GM12891 (cell line): Measurements from ENCODE around the gene TMEM156.
"Not testable (repeated sequence)": the region's sequence is repeated elsewhere in the genome, so short reads cannot be mapped to it uniquely, and the experiment has no call there.

ENCODE experiments used
- DNase-seq: peaks from one replicate; pipeline ENCODE4 v3.0.0; 2011; ENCODE audit warnings: low spot score; ENCODE audit not compliant: insufficient read length
- FAIRE-seq: peaks from 2 replicates; lab custom pipeline; 2011; peaks lifted over from hg19 to GRCh38; lab: Jason Lieb, UNC
- PAX5 ChIP-seq: IDR thresholded peaks from 2 replicates; pipeline ENCODE4 v1.6.1; 2011; ENCODE audit warnings: low read length, moderate library complexity, mild to moderate bottlenecking; ENCODE audit not compliant: insufficient read depth, severe bottlenecking
- POLR2A ChIP-seq: IDR thresholded peaks from 2 replicates; pipeline ENCODE4 v1.6.1; 2011; ENCODE audit warnings: low read depth, low read length, control low read depth
- POLR2AphosphoS5 ChIP-seq: IDR thresholded peaks from 2 replicates; pipeline ENCODE4 v1.6.1; 2011; ENCODE audit warnings: low read depth, low read length, control low read depth
- POU2F2 ChIP-seq: IDR thresholded peaks from 2 replicates; pipeline ENCODE4 v1.6.1; 2011; ENCODE audit warnings: low read depth, mild to moderate bottlenecking, control low read depth, low read length, moderate library complexity
- SPI1 ChIP-seq: IDR thresholded peaks from 2 replicates; pipeline ENCODE4 v1.6.1; 2011; ENCODE audit warnings: low read depth, low read length, control low read depth
- TAF1 ChIP-seq: IDR thresholded peaks from 2 replicates; pipeline ENCODE4 v1.6.1; 2011; ENCODE audit warnings: low read depth, low read length, control low read depth

TMEM156 gene

DNA sequence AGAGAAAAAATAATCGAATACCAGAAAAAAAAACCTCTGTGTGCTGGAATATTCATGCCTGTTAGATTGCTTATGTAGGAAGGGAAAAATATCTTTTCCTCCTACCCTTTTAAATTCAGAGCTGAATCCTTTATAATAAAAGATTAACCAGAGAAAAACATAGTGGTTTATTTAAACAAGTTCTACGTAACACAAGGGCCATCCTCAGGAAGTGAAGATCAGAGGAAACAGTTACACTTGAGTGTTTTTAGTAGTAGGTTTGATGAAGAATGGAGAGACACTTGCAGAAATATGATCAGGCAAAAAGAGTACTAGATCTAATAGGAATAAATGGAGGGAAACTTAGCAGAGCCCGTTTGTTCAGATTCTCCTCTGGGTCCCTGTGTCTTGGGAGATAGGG, 66.3 kb downstream of the TMEM156 start:
- DNase-seq (no peak), FAIRE-seq (no peak)
- TF ChIP-seq POLR2AphosphoS5 (no peak), PAX5 (no peak), TAF1 (no peak), SPI1 (no peak), POLR2A (no peak), POU2F2 (no peak)

DNA sequence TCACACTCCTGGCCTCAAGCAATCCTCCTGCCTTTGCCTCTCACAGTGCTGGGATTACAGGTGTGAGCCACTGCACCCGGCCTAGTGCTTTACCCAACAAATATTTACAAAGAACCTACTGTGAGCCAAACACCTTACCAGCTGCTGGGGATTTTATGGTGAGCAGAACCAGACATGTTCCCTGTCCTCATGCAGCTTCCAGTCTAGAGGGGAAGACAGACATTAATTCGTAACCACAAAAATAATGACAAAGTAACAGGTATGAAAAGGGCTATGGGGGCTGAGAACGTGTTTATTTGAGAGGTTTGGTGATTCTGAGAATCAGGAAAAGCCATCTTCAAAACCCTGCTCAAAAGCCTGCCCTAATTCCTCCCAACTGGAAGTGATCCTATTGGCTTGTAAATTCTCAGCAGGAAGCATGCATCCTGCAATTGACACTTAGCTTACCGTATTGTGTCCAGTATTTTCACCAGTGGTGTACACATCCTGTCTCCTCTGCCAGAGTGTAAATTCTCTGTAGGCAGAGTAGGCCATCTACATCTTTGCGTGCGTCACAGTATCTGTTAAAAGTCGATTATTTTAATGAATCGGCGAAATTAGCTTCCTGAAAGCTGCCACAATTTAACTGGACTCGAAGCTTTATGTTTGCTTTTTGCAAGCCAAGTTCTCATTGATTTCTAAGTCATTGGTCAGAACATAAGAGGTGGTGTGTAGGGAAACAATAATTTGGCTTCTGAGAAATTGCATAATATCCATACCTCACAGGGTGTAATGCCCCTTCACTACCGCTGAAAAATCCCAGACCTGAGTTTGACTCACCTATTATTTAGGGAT, 67.0 kb downstream of the TMEM156 start:
- no peak for FAIRE-seq
- no peak for DNase-seq

DNA sequence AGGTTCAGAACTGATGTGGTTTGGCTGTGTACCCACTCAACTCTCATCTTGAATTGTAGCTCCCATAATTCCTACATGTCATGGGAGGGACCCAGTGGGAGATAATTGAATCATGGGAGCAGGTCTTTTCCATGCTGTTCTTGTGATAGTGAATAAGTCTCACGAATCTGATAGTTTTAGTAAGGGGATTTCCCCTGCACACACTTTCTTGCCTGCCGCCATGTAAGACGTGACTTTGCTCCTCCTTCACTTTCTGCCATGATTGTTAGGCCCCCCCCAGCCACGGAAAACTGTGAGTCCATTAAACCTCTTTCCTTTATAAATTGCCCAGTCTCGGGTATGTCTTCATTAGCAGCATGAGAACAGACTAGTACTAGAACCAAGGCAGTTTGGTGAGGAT, 73.0 kb downstream of the TMEM156 start:
- DNase-seq, FAIRE-seq: not testable (repeated sequence)

More for the DNA sequence above, 67.0 kb downstream of the TMEM156 start:
- TF ChIP-seq POLR2A (no peak), POU2F2 (no peak), PAX5 (no peak), SPI1 (no peak), POLR2AphosphoS5 (no peak), TAF1 (no peak)

DNA sequence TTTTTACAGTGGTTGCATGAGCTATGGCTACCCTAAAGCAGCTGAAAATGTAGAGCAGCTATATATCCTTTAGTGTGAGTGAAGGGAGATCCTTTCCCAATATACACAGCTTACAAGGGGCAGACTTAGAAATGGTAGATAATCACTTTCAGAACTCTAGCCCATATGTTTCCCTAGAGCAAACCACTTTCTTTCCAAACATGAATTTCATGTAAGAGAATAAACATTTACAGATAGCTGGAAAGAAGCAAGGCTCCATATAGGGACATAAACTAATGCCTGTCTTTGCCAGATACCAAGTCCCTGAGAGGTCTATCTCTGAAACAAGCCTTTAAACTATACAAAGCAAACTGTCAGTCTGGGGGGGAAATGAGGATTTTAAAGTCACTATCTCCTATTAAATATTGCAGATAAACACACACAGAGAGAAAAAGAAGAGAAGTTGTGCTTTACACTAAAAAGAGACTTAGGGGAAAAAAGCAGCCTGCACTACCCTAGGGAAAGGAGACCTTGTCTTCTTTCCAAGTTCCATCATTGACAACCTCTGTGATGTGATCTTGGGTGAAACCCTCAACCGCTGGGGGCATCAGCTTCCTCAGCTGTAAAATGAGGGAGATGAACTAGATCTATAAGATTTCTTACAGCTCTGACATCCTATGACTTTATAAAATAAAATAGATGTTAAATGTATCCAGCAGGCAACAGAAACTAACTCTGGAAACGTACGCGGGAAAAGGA, 73.6 kb downstream of the TMEM156 start:
- FAIRE-seq = peak; percentile 83
- TF ChIP-seq POLR2A (no peak), POU2F2 (no peak), SPI1 (no peak), TAF1 (no peak), POLR2AphosphoS5 (no peak), PAX5 (no peak)
- DNase-seq = no peak

DNA sequence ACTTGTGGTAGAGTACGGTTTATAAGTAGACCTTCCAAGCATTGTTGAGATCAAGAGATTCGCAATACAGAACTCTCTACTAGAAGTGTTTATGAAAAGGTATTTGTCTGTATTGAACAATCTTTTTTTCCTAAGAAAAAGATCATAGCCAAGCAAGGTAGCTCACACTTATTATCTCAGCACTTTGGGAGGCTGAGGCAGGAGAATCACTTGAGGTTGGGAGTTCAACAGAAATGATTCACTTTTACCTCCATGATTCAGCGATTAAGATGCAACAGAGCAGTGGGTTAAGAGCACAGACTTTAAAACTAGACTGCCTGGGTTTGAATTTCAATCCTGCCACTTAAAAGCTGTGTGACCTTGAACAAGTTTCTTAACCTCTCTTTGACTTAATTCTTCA, 74.3 kb downstream of the TMEM156 start:
- FAIRE-seq (no peak), DNase-seq (no peak)
- no peak for TF ChIP-seq SPI1
- TF ChIP-seq POLR2AphosphoS5 = no peak
- no peak for TF ChIP-seq POLR2A
- no peak for TF ChIP-seq TAF1
- no peak for TF ChIP-seq POU2F2
- no peak for TF ChIP-seq PAX5

DNA sequence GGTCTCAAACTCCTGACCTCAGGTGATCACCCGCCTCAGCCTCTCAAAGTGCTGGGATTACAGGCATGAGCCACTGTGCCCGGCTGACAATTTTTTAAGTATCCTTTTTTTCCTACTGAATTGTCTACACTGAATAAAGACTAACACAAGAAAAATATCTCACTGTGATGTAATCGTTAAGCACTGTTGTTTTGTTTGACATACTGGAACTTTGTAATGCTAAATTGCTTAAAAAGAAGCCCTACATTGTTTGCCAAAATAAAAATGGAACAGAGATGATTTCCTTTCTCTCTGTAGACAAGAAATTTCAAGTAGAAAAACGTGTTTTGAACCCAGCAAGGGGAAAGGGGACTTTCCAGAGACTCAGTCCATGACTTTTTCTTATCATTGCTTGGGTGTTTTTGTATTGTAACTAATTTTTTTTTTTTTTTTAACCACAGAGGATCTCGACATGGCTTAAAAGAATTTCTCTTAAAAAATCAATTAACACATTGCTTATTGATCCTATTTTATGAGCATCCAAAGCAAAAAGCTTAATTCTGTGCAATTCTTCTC, 74.9 kb downstream of the TMEM156 start:
- TF ChIP-seq PAX5 (no peak), SPI1 (no peak), POU2F2 (no peak)
- FAIRE-seq = no peak
- no peak for DNase-seq

DNA sequence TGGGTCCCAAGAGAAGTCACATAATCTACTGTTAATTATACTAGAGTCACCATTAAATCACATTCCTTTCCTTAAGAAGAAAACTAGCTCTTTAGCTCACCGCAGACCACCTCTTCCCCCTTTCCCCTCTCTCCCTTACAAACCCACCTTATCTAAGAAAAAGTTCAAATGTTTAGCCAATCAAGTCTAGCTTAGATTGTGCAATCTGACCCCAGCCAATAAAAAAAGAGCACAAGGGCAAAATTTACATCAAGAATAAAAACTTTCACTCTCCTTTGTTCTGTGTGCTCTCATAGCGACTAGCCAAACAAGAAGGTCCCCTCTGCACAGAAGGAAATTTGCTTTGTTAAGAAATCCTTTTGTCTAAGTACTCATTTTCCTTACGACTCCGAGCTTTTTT, 76.3 kb downstream of the TMEM156 start:
- FAIRE-seq (no peak), DNase-seq (no peak)

DNA sequence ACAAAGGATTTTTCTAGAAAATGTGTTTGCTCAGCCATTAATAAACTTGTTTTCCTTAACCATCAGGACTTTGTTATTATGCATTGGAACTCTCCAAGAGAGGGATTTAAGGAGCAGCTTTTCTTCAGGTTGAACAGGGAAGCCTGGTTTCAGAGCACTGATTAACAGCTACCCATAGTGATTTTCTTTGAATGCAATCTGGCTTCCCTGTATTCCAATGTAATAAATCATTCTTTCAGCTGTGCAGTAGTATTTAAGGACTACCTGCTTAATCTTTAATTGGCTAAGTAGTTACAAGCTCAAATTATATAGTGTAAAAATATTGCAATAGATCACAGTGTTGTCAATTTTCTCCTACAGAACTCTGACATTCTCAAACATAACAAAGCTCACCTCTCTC, 77.5 kb downstream of the TMEM156 start:
- FAIRE-seq (no peak), DNase-seq (no peak)
- no peak for TF ChIP-seq SPI1
- no peak for TF ChIP-seq POU2F2
- no peak for TF ChIP-seq POLR2AphosphoS5
- TF ChIP-seq PAX5 = no peak
- TF ChIP-seq POLR2A = no peak
- no peak for TF ChIP-seq TAF1

More for the DNA sequence above, 76.3 kb downstream of the TMEM156 start:
- TF ChIP-seq TAF1 (no peak), PAX5 (no peak), POLR2A (no peak), POU2F2 (no peak), SPI1 (no peak), POLR2AphosphoS5 (no peak)

DNA sequence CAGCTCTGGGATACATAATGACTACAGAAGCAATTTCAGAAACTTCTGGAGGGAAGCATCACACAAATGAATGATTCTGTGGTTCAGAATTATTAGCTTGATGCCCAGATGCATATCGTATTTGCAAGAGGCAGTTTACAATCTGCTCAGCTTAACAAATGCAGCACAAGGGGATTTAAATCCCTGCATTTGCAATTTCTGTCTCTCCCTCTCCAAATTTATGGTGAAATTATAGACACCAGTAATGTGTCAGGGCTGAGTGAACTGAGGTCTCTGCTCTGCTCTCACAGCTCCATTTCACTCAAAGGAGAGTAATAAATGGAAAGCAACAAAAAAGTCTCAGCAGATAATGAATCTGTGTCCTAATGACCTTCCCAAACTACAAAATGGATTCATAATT, 80.2 kb downstream of the TMEM156 start:
- DNase-seq (no peak), FAIRE-seq (peak; percentile 13)
- no peak for TF ChIP-seq POU2F2
- no peak for TF ChIP-seq SPI1
- TF ChIP-seq TAF1 = no peak
- TF ChIP-seq PAX5 = no peak
